GM18519 (cell line): Measurements from ENCODE around the gene PALD1.

Experiments used
- ATAC-seq: cut with Tn5 transposase; IDR thresholded peaks from one replicate; pipeline ENCODE4 v1.9.1; 2021; ENCODE audit warnings: mild to moderate bottlenecking, moderate library complexity; ENCODE audit not compliant: unreplicated experiment, low FRiP score

The PALD1 gene

GRCh38 chr10:70551466-70551865 lies 72.9 kb downstream of the PALD1 start:
- ATAC-seq = no peak

GRCh38 chr10:70551971-70552422 lies 73.4 kb downstream of the PALD1 start:
- no peak for ATAC-seq

- ATAC-seq = no peak
These were observed 74.0 kb downstream of the PALD1 start for GRCh38 chr10:70552586-70552985.

GRCh38 chr10:70555371-70555770 lies 76.8 kb downstream of the PALD1 start:
- no peak for ATAC-seq

- ATAC-seq = no peak
These were observed 78.7 kb downstream of the PALD1 start for GRCh38 chr10:70557086-70557845.

GRCh38 chr10:70557876-70558275 lies 79.3 kb downstream of the PALD1 start:
- ATAC-seq = no peak

GRCh38 chr10:70558295-70558694 lies 79.7 kb downstream of the PALD1 start:
- no peak for ATAC-seq

GRCh38 chr10:70558871-70559810 lies 80.6 kb downstream of the PALD1 start:
- ATAC-seq = no peak

- ATAC-seq = no peak
These were observed 81.3 kb downstream of the PALD1 start for GRCh38 chr10:70559861-70560260.

GRCh38 chr10:70560511-70560941 lies 82.0 kb downstream of the PALD1 start:
- ATAC-seq = no peak

- no peak for ATAC-seq
These were observed 82.5 kb downstream of the PALD1 start for GRCh38 chr10:70561070-70561469.

- ATAC-seq = no peak
These were observed 83.0 kb downstream of the PALD1 start for GRCh38 chr10:70561558-70561957.

- no peak for ATAC-seq
These were observed 83.6 kb downstream of the PALD1 start for GRCh38 chr10:70562036-70562755.

GRCh38 chr10:70563230-70563629 lies 84.7 kb downstream of the PALD1 start:
- no peak for ATAC-seq

- no peak for ATAC-seq
These were observed 85.7 kb downstream of the PALD1 start for GRCh38 chr10:70564113-70564725.

GRCh38 chr10:70564901-70565351 lies 86.4 kb downstream of the PALD1 start:
- ATAC-seq = no peak

- no peak for ATAC-seq
These were observed 87.3 kb downstream of the PALD1 start for GRCh38 chr10:70565556-70566514.

GRCh38 chr10:70566515-70567290 lies 88.1 kb downstream of the PALD1 start:
- no peak for ATAC-seq
